GM12878 (cell line): ENCODE results near the gene POU4F1. TPM values are rescaled to one million over a fixed set of nuclear protein-coding genes. Genes with fewer than 3 reads are reported as not detected.

Experiments
- ATAC-seq: fragments of 200-7000 bp; cut with Tn5 transposase; 3 replicates; pipeline ENCODE4 v1.9.1; 2020; ENCODE audit warnings: mild to moderate bottlenecking, moderate library complexity
- BruUV-seq: library from RNA; stranded (reverse); fragments of 400-500 nt; replicated peaks from 2 replicates; lab custom pipeline; 2021; lab: Mats Ljungman, UMichigan
- CTCF ChIA-PET: fragments of 300-600 bp; sonication (Branson Sonifier 250); formaldehyde crosslinking; extraction: SDS; loops from one replicate; lab custom pipeline; 2021; ENCODE audit warnings: inconsistent platforms; lab: Yijun Ruan, JAX
- POLR2A ChIA-PET: fragments of 350-600 bp; formaldehyde crosslinking; extraction: SDS; loops from one replicate; lab custom pipeline; 2021; ENCODE audit warnings: inconsistent platforms; lab: Charles Lee
- RAD21 ChIA-PET: fragments of 300-600 bp; sonication (Branson Sonifier 250); formaldehyde crosslinking; loops from one replicate; lab custom pipeline; 2023; ENCODE audit warnings: antibody characterized with exemption; ENCODE audit not compliant: unreplicated experiment; lab: Charles Lee
- SMC1A ChIA-PET: fragments of 300-600 bp; sonication (Branson Sonifier 250); formaldehyde crosslinking; loops from one replicate; lab custom pipeline; 2023; ENCODE audit not compliant: unreplicated experiment, uncharacterized antibody; lab: Charles Lee
- DNase-seq: peaks from one replicate; pipeline ENCODE4 v3.0.0-alpha.2; 2011; ENCODE audit warnings: low read depth, low spot score
- FAIRE-seq: peaks from 3 replicates; lab custom pipeline; 2011; peaks lifted over from hg19 to GRCh38; lab: Jason Lieb, UNC
- H2AFZ ChIP-seq: 2 replicates; pipeline ENCODE4 v1.6.0; 2011; ENCODE audit warnings: low read depth, low read length, control low read depth; ENCODE audit not compliant: control insufficient read depth
- H3K27ac ChIP-seq: 2 replicates; pipeline ENCODE4 v1.5.1; 2011; ENCODE audit warnings: control low read depth; ENCODE audit not compliant: control insufficient read depth, insufficient read depth
- H3K27me3 ChIP-seq, 2 experiments: replicated peaks in 1 of 2; 2 replicates each; pipeline versions ENCODE4 v1.6.0 to v1.6.1; 2011; ENCODE audit warnings: low read length in 1 of 2; ENCODE audit not compliant: control insufficient read depth in 2 of 2, insufficient read depth in 2 of 2
- H3K36me3 ChIP-seq, 2 experiments: 2 replicates each; pipeline ENCODE4 v1.5.1; 2011; ENCODE audit warnings: low read length in 1 of 2; ENCODE audit not compliant: control insufficient read depth in 2 of 2, insufficient read depth in 2 of 2
- H3K4me1 ChIP-seq: 2 replicates; pipeline ENCODE4 v1.6.1; 2011; ENCODE audit warnings: mild to moderate bottlenecking, low read length, moderate library complexity, mixed read lengths; ENCODE audit not compliant: control insufficient read depth, insufficient read depth
- H3K4me2 ChIP-seq: 2 replicates; pipeline ENCODE4 v1.6.0; 2011; ENCODE audit warnings: control low read depth; ENCODE audit not compliant: control insufficient read depth, insufficient read depth
- H3K4me3 ChIP-seq: fragments of 200-600 bp; sonication (generic); 2 replicates; pipeline ENCODE4 v1.5.1; 2016
- H3K79me2 ChIP-seq: 2 replicates; pipeline ENCODE4 v1.6.0; 2011; ENCODE audit warnings: low read length; ENCODE audit not compliant: control insufficient read depth, insufficient read depth
- H3K9ac ChIP-seq: 2 replicates; pipeline ENCODE4 v1.8.0; 2011; ENCODE audit warnings: low read length, control low read depth, mixed read lengths; ENCODE audit not compliant: control insufficient read depth, insufficient read depth
- H3K9me3 ChIP-seq: replicated peaks from 3 replicates; pipeline ENCODE4 v1.5.1; 2011; ENCODE audit warnings: mild to moderate bottlenecking, low read length; ENCODE audit not compliant: control insufficient read depth, insufficient read depth
- H4K20me1 ChIP-seq: 2 replicates; pipeline ENCODE4 v1.6.0; 2011; ENCODE audit not compliant: control insufficient read depth, insufficient read depth
- CBX5 ChIP-seq: sonication (generic); IDR thresholded peaks from 2 replicates; pipeline ENCODE4 v1.6.1; 2016; ENCODE audit warnings: low read depth, moderate library complexity, mild to moderate bottlenecking, inconsistent platforms
- CEBPB ChIP-seq, 2 experiments: fragments of 150-350 bp in 1 of 2; IDR thresholded peaks; 2 replicates each; pipeline ENCODE4 v1.6.1; 2012 to 2014; ENCODE audit warnings: low read depth in 2 of 2, low read length in 2 of 2, borderline replicate concordance in 1 of 2, inconsistent platforms in 1 of 2
- DPF2 ChIP-seq: fragments of 450-650 bp; IDR thresholded peaks from 2 replicates; pipeline ENCODE4 v1.6.1; 2017; ENCODE audit warnings: mild to moderate bottlenecking
- GATAD2B ChIP-seq: fragments of 450-650 bp; conservative IDR thresholded peaks from 2 replicates; pipeline ENCODE4 v1.6.1; 2017; ENCODE audit warnings: low read depth, mild to moderate bottlenecking, moderate library complexity
- HDAC6 ChIP-seq: fragments of 200-600 bp; sonication (generic); IDR thresholded peaks from one replicate; pipeline ENCODE4 v1.8.0; 2017; ENCODE audit warnings: antibody characterized with exemption; ENCODE audit not compliant: unreplicated experiment
- SMC3 ChIP-seq: IDR thresholded peaks from 2 replicates; pipeline ENCODE4 v1.6.1; 2011; ENCODE audit warnings: low read length, improper control_type of control experiment, borderline replicate concordance
- STAT1 ChIP-seq: fragments of 450-650 bp; conservative IDR thresholded peaks from 2 replicates; pipeline ENCODE4 v1.6.1; 2014; ENCODE audit warnings: antibody characterized with exemption, mild to moderate bottlenecking
- SUZ12 ChIP-seq: fragments of 200-600 bp; sonication (generic); IDR thresholded peaks from one replicate; pipeline ENCODE4 v1.6.1; 2018; ENCODE audit warnings: antibody characterized with exemption, mild to moderate bottlenecking; ENCODE audit not compliant: unreplicated experiment
- TCF12 ChIP-seq: IDR thresholded peaks from 2 replicates; pipeline ENCODE4 v1.6.1; 2011; ENCODE audit warnings: low read depth, mild to moderate bottlenecking, low read length
- YY1 ChIP-seq: IDR thresholded peaks from 2 replicates; pipeline ENCODE4 v1.6.1; 2011; ENCODE audit warnings: low read depth, mild to moderate bottlenecking, low read length
- WGBS: methylation state at CpG from one replicate; pipeline ENCODE4 v1.1.6; 2016; ENCODE audit warnings: low lambda C conversion rate; ENCODE audit not compliant: insufficient replicate concordance, insufficient coverage; ENCODE audit errors: missing lambda C conversion rate; 5-methylcytosine and 5-hydroxymethylcytosine counted together
- in situ Hi-C: fragments of 300-500 bp; cut with MboI; formaldehyde crosslinking; loops from 9 replicates; pipeline ENCODE4 v1.14.3; 2018; ENCODE audit warnings: mixed read lengths
- intact Hi-C: fragments of 100-400 bp; cut with micrococcal nuclease; formaldehyde crosslinking; loops from one replicate; pipeline ENCODE4 v1.14.2; 2022; ENCODE audit not compliant: unreplicated experiment
- polyA plus RNA-seq, 11 experiments: library from polyadenylated mRNA; depleted of rRNA in 4 of 11; unstranded in 6 of 11; stranded (reverse) in 5 of 11; fragments of >200 nt; fragmentation: Nextera tagmentation in 4 of 11; fragmentation: Illumina TruSeq in 1 of 11; extraction: Ambion mirVana in 4 of 11; extraction: Trizol in 1 of 11; gene quantifications; 1 replicate in 1 of 11; 2 replicates in 10 of 11; pipeline versions ENCODE4 v1.2.1 to v1.2.3, GENCODE V29; 2011 to 2016; ENCODE audit warnings: inconsistent platforms in 2 of 11, missing spikeins in 2 of 11, low read depth in 1 of 11
- total RNA-seq, 4 experiments: library from RNA; depleted of rRNA in 3 of 4; stranded (reverse); fragments of >200 nt in 3 of 4; fragmentation: Illumina TruSeq in 1 of 4; extraction: Trizol in 1 of 4; gene quantifications; 2 replicates each; pipeline versions ENCODE4 v1.2.1 to v1.2.3, GENCODE V29; 2013 to 2021
- TF ChIP-seq, protein P1 (sequence below): IDR thresholded peaks from 2 replicates; pipeline ENCODE4 v1.6.1; 2011; ENCODE audit warnings: low read depth, low read length, improper control_type of control experiment, borderline replicate concordance
- TF ChIP-seq, protein P2 (sequence below): fragments of 150-350 bp; IDR thresholded peaks from 2 replicates; pipeline ENCODE4 v1.6.1; 2016; ENCODE audit warnings: low read depth, low read length

Gene POU4F1
- total and polyA plus RNA-seq, 10 of the 15 experiments (the other 5 are each of a cell fraction or from before 2014, with no cell fraction given), result 0.01 to 0.14 (median 0.02) TPM; not detected in 5

DNA sequence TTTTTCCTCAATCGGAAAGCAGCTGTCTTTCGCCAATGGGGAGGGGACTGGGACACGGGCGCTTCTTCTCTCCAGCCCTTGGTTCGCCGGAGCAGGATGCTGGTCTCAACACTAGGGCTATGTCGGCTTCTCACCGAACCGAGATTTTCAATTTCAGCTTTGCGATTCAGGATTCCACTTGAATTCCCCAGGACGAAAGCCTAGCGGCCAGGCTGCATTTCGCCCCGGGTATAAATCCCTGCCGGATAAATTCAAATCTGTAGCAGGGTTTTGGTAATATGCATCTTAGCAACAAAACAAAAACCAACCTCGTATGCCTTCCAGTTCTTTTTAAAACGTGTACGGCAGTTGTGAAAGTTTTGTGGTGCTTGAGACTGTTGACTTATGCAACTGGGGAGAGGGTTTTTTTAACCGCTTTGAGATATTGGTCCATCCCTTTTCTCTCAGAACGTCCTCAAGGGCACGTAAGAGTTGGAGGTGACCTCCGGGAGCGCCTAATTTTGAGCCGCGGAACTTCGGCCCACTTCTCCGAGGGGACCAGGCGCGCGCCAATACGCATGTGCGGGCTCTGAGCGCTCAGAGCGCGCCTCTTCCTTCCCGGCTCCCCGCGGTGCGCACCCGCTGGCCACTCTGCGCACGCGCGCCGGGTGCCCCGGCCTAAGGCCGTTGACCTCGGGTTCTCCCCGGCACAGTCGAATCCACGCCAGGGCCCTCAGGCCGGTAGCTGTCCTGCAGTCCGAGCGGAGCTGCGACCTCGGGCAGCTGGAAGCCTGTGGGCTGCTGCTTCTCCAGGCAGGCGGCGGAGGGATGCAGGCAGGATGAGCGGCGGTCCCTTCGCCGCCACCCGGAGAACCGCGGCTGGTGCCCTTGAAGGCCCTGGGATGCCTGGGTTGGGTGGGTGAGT lies 7.6 kb downstream of the POU4F1 start:
- H4K20me1 ChIP-seq, result no peaks in the 10 kb centered on the region
- no peaks in the 10 kb centered on the region; the same call in 1 of the 2 replicates for H3K4me1 ChIP-seq
- TF ChIP-seq TCF12 (no peak), HDAC6 (peak; percentile 62), GATAD2B (no peak), SMC3 (no peak), CBX5 (no peak), YY1 (no peak), DPF2 (no peak), CEBPB (IDR thresholded peaks at IDR 0.05; ENCODE audit: borderline replicate concordance in 1 of 2, low read depth in 2 of 2, low read length in 2 of 2) (no peak), SUZ12 (peak; percentile 31), STAT1 (no peak)
- TF ChIP-seq, protein P1, sequence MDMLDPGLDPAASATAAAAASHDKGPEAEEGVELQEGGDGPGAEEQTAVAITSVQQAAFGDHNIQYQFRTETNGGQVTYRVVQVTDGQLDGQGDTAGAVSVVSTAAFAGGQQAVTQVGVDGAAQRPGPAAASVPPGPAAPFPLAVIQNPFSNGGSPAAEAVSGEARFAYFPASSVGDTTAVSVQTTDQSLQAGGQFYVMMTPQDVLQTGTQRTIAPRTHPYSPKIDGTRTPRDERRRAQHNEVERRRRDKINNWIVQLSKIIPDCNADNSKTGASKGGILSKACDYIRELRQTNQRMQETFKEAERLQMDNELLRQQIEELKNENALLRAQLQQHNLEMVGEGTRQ, result no peak
- TF ChIP-seq, protein P2, sequence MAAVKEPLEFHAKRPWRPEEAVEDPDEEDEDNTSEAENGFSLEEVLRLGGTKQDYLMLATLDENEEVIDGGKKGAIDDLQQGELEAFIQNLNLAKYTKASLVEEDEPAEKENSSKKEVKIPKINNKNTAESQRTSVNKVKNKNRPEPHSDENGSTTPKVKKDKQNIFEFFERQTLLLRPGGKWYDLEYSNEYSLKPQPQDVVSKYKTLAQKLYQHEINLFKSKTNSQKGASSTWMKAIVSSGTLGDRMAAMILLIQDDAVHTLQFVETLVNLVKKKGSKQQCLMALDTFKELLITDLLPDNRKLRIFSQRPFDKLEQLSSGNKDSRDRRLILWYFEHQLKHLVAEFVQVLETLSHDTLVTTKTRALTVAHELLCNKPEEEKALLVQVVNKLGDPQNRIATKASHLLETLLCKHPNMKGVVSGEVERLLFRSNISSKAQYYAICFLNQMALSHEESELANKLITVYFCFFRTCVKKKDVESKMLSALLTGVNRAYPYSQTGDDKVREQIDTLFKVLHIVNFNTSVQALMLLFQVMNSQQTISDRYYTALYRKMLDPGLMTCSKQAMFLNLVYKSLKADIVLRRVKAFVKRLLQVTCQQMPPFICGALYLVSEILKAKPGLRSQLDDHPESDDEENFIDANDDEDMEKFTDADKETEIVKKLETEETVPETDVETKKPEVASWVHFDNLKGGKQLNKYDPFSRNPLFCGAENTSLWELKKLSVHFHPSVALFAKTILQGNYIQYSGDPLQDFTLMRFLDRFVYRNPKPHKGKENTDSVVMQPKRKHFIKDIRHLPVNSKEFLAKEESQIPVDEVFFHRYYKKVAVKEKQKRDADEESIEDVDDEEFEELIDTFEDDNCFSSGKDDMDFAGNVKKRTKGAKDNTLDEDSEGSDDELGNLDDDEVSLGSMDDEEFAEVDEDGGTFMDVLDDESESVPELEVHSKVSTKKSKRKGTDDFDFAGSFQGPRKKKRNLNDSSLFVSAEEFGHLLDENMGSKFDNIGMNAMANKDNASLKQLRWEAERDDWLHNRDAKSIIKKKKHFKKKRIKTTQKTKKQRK, result no peak
- H3K4me3 ChIP-seq, result peak overlapping the region; percentile 43; the same call in 1 of the 2 replicates
- no TSS peak for BruUV-seq
- H3K79me2 ChIP-seq, result no peaks in the 10 kb centered on the region
- in situ Hi-C loops, result no loop called here
- ChIA-PET RAD21 (no interaction called here), CTCF (no interaction called here), POLR2A (interaction anchor here (0.6 kb wide), 1 partner anchor 36 kb away, joined by 3 read pairs; no protein-coding TSS in a partner anchor), SMC1A (no interaction called here)
- H3K9ac ChIP-seq, result no peak overlapping the region
- H3K27ac ChIP-seq, result no peak overlapping the region
- intact Hi-C loops, result loop anchor here (10.0 kb wide), 1 partner anchor 389 kb away; no protein-coding TSS in a partner anchor
- DNase-seq, result no peak
- WGBS, result 25% methylated on average over 61 of the region's 65 CpGs
- H3K4me2 ChIP-seq, result peak overlapping the region; percentile 69
- no peaks in the 10 kb centered on the region; the same call in 2 of the 3 replicates for H3K9me3 ChIP-seq
- no peak for FAIRE-seq
- H3K27me3 ChIP-seq, result peaks cover 12 to 32% of the 10 kb centered on the region in 2 experiments
- no peaks in the 10 kb centered on the region for H3K36me3 ChIP-seq
- no peak for ATAC-seq
- peak overlapping the region; percentile 67 for H2AFZ ChIP-seq
